CD4-positive, alpha-beta T cell treated with Interleukin-10 for 1 hour (primary cell): ENCODE results near the gene GSDME.
"Not testable (repeated sequence)": the region's sequence is repeated elsewhere in the genome, so short reads cannot be mapped to it uniquely, and the experiment has no call there.

ENCODE experiments used
- DNase-seq: peaks from one replicate; pipeline ENCODE4 v3.0.0-alpha.2; 2020

The GSDME gene

DNA sequence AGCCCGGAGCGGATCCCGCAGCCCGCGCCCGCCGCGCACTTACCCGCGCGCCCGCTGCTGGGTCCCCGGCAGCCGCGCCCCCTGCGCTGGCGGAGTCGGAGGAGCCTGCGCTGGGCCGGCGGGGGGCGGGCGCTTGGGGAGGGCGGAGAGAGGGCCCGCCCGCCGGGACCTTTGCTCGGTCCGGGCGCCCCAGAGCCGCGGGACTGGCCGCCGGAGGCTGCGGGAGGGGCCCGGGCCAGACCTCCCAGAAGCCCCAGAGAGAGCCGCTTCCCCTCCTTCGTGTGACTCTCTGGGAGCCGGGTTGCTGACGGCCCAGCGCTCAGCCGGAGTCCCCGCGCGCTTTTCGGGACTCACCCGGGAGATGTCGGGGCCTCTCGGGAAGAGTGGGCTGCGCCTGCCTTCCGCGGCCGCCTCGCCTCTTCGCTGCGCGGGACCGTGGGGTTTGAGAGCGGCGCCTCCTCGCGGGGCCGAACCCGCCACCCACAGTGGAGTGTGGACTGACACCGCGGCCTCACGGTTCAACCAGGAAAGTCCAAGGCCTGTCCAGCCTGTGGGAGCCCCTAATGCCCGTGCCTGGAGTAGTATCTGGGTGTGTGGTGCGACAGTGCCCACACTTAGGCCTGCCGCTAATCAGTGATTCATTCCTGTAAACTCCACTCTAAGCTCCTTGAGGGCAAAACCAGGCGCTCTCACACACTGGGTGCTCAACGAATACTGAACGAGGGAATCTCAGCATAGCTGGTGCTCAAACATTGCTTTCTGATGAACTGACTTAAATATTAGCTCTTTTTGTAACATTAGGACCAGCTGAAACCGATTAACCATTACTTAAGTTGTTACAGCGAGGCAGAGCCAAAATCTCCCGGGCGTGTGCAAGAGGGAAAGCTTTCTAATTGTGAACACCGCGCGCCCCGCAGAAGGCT lies at the start of gene GSDME:
Gene GSDME (minus strand): TSS at position 112 of the 923 bp plus-strand sequence. CDS start 7,690 bp downstream, outside the sequence.
- no peak for DNase-seq

DNA sequence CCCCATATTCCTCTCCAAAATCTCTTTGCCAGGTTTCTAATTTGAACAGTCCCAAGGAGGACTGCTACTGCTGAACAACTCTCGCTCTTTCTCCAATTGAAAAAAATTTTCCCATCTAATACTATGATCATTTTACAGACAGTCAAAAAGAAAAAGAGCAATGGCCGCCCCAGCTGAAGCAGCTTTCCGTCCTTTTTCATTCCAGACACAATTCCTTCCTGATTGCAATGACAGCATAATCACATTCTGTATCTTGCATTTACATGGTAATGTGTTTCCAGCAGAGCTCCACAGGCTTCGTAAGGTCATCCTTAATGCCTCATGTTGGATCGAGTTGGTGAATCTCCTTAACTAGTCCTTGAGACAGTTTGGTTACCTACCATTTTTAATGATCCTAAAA lies 45.0 kb upstream of the GSDME start:
- DNase-seq, result no peak

DNA sequence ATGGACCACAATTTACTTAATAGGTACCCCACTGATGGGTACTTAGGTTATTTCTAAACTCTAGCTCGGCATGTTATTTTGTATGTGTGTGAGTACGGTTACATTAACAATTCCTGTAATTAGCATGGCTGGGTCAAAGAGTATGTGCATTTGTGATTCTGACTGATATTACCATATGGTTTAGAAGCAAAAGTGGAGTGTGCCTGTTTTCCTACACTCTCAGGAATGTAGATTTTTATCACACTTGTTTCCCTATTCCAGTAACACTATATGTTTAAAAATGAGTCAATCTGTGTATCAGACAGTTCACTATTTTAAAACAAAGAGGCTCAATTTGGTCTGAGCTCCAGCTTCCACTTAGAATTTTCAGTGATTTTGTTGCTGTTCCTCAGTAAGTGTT lies 44.6 kb upstream of the GSDME start:
- DNase-seq, result no peak

GRCh38 chr7:24800667-24801066 lies 43.4 kb upstream of the GSDME start:
- DNase-seq, result no peak

GRCh38 chr7:24800073-24800472 lies 42.8 kb upstream of the GSDME start:
- no peak for DNase-seq

- no peak for DNase-seq
These were observed 42.2 kb upstream of the GSDME start for GRCh38 chr7:24799506-24799905.

DNA sequence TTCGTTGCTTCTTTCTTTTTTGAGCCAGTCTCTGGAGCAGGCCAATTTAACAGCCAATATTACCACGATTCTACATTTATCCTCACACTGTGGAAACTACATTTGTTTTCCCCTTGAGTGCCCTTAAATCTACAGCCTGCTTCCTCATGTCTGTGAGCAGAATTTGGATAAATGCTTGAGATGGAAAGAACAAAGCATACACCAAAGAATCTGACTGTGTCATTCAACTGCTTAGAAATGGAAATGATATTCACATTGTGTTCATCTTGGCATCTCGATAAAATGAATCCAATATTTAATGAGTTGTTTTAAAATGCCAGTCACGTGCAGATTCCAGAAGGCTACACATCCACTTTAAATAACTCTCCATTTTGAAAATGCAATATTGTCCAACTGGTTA lies 41.0 kb upstream of the GSDME start:
- DNase-seq, result no peak

DNA sequence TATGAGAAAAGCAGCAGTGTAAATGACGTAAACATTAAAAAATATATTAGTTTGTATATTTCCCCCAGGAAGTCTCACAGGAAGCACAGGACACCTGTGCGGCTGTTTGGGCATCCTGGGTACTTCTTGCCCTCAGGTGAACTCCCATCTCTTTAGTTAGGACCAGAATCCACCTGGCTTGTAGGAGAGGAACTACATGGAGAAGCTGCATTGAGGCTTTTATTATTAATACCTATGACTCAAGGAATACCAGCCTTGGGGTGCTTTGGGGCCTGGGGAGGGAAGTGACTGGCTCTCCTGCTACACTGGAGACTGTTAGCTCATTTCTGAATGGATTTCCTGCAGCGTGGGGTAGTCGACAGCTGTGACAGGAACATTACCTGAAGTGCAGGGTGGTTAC lies 40.0 kb upstream of the GSDME start:
- DNase-seq, result no peak

- no peak for DNase-seq
These were observed 38.1 kb upstream of the GSDME start for GRCh38 chr7:24795407-24795767.

DNA sequence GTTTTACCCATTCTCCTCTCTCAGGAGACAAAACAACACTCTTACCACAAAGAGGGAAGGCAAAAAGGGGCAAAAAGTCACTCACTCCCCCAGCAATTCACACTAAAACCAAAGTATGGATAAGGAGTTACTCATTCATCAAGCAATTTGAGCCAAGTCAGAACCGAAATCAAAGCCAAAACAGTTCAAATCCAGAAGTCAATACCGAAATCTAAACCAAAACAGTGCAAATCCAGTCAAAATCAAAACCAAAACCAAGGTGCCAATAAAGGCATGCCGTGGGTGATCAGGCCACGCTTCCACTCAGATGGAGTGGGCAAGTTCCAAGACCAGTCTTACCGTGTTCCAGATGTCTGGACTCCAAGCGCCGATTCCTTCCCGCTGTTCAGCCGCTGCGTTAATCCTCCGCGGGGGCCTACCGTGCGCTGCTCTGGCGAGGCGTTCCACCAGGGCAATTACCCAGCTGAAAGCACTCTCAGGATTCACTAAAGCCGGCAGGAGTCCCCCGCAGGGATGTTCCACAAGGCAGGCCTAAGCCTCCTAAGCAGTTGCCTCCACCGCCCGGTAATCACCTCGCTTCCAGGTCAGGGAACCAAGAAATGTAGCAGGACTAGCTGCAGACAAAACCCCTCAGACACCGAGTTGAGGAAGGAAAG lies 37.6 kb upstream of the GSDME start:
- not testable (repeated sequence) for DNase-seq

DNA sequence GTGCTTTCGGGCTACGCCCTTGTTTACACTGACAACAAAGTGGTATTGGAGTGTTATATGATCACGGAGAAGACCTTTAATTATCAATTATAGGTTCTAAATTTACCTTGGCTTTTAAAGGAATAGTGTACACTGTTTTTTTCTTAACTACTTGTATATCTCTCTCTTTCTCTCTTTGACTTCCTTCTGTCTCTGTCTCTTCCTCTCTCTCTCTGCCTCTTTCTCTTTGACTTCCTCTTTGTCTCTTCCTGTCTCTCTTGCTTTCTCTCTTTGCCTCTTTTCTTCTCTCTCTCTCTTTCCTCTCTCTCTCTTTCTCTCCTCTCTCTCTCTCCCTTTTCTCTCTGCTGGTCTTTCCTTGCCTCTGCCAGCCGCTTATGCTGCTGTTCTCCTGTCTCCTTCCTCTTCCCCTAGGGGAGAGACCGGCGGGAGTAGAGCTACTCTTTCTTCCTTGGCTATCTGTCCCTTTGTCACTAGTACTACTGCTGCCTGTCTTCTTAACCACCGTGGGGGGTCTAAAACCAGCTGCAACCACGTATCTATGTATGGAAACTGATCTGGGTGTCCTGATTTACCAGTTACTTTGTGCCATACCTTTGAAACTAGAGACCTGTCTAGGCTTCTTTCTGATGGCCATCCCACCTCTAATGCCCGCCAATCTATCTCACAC lies 36.9 kb upstream of the GSDME start:
- DNase-seq, result no peak

DNA sequence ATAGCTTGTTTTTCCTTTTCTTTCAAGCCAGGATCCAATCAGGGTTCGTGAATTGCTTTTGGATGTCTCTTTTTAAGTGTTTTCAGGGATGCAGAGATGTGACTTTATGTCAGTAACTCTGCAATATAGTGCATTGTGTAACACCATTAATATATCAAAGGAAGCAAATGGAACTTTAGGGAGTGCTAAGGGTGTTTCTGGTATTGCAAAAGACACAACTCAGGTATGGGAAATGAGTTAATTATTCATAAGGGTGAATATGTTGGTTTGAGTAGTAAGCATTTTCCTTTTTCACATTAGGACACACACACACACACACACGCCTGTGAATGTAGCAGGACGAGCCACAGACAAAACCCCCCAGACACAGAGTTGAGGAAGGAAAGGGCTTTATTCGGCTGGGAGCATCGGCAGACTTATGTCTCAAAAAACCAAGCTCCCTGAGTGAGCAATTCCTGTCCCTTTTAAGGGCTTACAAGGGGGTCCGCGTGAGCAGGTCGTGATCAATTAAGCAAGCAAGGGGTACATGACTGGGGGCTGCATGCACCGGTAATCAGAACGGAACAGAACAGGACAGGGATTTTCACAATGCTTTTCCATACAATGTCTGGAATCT lies 31.8 kb upstream of the GSDME start:
- DNase-seq, result no peak

- no peak for DNase-seq
These were observed 30.8 kb upstream of the GSDME start for GRCh38 chr7:24788075-24788474.

- DNase-seq, result no peak
These were observed 29.7 kb upstream of the GSDME start for GRCh38 chr7:24786941-24787340.

DNA sequence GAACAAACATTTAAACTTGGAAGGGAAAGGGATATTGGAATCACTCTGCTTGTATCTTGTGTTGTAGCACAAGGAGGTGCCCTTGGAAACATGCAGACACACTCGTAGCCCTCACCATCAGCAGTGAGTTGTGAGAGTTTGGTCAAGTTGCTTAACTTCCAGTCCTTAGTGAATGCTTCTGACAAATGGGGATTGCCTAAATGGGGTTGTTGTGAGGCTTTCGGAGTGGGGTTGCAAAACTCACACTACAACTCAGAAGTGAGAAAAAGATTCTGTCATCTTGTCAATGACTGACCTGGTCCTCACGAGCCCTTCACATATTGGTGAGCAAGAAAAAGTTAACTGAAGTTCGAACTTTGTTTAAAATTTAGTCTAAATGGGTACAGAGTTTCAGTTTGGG lies 29.0 kb upstream of the GSDME start:
- DNase-seq, result no peak

DNA sequence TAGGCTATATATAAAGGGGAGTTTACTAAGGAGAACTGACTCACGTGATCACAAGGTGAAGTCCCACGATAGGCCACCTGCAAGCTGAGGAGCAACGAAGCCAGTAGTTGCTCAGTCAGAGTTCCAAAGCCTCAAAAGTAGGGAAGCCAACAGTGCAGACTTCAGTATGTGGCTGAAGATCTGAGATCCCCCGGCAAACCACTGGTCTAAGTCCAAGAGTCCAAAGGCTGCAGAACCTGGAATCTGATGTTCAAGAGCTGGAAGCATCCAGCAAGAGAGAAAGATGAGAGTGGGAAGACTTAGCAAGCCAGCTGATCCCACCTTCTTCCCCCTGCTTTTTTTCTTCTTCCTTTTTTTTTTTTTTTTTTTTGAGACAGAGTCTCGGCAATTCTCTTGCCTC lies 27.0 kb upstream of the GSDME start:
- DNase-seq, result no peak

DNA sequence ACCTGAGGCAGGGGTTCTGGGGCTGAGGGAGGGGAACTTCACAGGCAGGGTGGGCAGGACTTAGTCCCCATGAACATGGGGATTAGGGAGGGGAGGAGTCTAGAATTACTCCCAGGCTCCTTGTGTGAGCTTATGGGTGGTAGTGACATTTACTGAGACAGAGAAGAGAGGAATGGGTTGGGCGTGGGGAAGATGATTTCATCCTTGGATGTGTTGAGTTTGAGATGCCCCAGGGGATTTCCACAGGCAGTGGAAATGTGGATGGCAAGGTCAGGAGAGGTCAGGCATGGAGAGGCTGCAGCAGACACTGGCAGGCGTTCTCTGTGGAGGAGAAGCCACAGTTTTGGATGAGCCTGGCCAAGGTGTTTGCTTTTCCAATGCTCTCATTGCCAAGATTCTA lies 26.4 kb upstream of the GSDME start:
- DNase-seq, result no peak

GRCh38 chr7:24781106-24781505 lies 23.8 kb upstream of the GSDME start:
- DNase-seq, result no peak

- no peak for DNase-seq
These were observed 22.0 kb upstream of the GSDME start for GRCh38 chr7:24779283-24779655.

DNA sequence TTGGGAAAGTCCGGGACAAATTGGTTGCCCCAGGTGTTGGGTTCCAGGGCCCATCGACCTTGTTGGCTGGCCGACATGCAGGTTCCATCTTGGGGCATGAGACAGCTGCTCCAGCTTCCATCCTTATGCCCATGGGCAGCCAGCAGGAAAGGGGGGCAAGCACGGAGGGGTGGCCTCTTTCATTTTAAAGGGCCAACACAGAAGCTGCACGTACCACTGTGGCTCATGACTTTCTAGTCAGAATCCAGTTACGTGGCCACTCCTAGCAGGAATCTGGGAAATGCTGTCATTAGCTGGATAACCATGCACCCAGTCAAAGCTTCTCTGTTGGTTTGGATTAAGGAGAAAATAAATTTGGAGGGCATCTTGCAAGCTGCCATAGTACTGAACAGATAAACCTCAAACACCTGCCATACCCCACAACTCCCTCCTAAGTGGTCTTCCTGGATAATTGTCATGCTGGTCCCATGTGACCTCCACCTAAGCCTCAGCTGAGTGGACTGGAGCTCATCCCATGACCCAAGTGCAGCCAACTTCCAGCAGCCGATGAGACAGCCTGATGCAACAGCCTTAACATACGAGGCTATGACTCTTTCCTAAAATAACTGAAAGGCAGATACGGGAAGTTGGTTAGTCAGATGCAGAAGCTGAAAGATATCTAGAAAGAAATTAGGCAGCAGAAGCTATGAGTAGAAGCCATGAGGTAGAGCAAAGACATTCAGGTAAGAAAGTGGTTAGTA lies 21.4 kb upstream of the GSDME start:
- DNase-seq, result no peak

DNA sequence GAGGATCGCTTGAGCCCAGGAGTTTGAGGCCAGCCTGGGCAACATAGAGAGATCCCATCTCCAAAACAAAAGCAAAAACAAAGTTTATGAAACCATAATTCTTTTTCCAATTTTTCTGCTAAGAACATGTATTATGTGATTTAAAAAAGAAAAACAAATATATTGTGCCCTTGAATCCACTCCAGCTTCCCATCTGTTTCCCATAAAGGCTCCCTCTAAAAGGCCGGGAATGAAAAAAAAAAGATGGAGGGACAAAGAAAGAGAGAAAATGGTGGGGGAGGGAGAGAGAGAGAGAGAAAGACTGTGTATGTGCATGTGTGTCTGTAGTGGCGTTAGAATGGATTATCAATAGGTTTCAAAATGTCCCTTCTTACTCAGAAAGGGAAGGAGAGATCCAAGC lies 20.5 kb upstream of the GSDME start:
- DNase-seq, result no peak

GRCh38 chr7:24773646-24774045 lies 16.4 kb upstream of the GSDME start:
- DNase-seq, result no peak

GRCh38 chr7:24769851-24770250 lies 12.6 kb upstream of the GSDME start:
- no peak for DNase-seq
